ENCODE results near the gene PPP1R15A. TPM values are rescaled to one million over a fixed set of nuclear protein-coding genes. Genes with fewer than 3 reads are reported as not detected.
"Not testable (repeated sequence)": the region's sequence is repeated elsewhere in the genome, so short reads cannot be mapped to it uniquely, and the experiment has no call there.

PPP1R15A gene
- total RNA-seq, 2 donors from 2014 or later = 130 to 153 TPM

DNA sequence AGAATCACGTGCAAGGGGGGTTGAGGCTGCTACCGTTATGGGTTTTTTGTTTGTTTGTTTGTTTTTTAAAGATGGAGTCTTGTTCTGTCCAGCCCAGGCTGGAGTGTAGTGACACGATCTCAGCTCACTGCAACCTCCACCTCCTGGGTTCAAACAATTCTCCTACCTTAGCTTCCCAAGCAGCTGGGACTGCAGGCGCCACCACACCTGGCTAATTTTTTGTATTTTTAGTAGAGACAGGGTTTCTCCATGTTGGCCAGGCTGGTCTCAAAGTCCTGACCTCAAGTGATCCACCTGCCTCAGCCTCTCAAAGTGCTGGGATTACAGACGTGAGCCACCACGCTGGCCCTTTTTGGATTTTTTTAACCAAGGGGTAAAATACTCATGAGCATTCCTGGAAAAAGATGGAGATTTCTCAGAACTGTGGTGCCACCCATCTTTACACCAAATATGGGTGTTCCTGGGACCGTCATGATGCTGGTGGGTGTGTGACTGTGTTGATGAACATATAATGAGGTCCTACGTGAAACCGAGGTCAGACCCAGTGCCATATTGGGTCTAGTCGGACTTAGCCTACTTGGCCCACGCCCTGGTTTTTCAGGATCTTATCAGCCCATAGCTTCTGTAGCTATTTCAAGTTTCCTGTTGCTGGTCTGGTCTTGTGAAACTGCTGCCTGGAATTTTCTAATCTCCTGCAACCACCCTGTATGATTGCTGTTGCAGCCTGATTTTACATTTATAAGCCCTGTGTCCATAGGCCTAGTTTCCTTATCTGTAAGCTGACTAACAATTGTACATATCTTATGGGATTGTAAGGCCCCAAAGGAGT, 6.2 kb downstream of the PPP1R15A start:
- peak overlapping the region; percentile 17 for H3K27ac Mint-ChIP-seq
- peaks cover 26 to 53% of the 10 kb centered on the region in 2 donors for H3K36me3 Mint-ChIP-seq (ENCODE audit: insufficient read depth in 2 of 2)
- H3K4me3 Mint-ChIP-seq = peak overlapping the region in 1 of 2 donors; percentile 19
- H3K27me3 Mint-ChIP-seq (ENCODE audit: low read depth) = no peaks in the 10 kb centered on the region
- peak in 1 of 2 donors; percentile 37 for DNase-seq
- ATAC-seq (replicated peaks in 1 of 2) = no peak
- peaks cover 38% of the 10 kb centered on the region for H3K4me1 Mint-ChIP-seq (ENCODE audit: low read depth)
- no peaks in the 10 kb centered on the region for H3K9me3 Mint-ChIP-seq

DNA sequence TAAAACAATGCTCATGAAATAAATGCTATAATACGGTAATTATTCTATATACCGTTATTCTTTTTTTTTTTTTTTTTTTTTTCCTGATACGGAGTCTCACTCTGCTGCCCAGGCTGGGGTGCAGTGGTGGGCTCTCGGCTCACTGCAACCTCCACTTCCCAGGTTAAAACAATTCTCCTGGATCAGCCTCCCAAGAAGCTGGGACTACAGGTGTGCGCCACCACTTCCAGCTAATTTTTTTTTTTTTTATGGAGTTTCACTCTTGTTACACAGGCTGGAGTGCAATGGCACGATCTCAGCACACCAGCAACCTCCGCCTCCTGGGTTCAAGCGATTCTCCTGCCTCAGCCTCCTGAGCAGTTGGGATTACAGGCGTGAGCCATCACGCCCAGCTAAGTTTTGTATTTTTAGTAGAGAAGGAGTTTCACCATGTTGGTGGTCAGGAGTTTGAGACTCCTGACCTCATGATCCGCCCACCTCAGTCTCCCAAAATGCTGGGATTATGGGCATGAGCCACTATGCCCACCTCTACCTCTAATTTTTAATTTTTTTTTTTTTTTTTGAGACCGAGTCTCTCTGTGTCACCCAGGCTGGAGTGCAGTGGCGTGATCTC, 6.9 kb downstream of the PPP1R15A start:
- ATAC-seq (replicated peaks in 1 of 2) (no peak), DNase-seq (no peak)
- H3K27me3 Mint-ChIP-seq (ENCODE audit: low read depth) = no peaks in the 10 kb centered on the region
- H3K4me1 Mint-ChIP-seq (ENCODE audit: low read depth) = peaks cover 31% of the 10 kb centered on the region
- H3K36me3 Mint-ChIP-seq (ENCODE audit: insufficient read depth in 2 of 2) = peaks cover 19 to 46% of the 10 kb centered on the region in 2 donors
- H3K27ac Mint-ChIP-seq = no peak overlapping the region
- no peaks in the 10 kb centered on the region for H3K9me3 Mint-ChIP-seq
- H3K4me3 Mint-ChIP-seq = no peak overlapping the region

DNA sequence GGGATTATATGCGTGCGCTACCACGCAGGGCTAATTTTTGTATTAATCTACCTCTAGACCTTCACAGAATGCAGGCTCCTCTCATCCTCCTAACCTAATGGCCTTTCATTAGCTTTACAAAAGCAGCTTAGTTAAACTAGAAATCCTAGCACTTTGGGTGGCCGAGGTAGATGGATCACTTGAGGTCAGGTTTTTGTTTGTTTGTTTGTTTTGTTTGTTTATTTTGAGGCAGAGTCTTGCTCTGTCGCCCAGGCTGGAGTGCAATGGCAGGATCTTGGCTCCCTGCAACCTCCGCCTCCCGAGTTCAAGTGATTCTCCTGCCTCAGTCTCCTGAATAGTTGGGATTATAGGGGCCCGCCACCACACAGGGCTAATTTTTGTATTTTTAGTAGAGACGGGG, 7.5 kb downstream of the PPP1R15A start:
- H3K27ac Mint-ChIP-seq; H3K27me3 Mint-ChIP-seq (ENCODE audit: low read depth); H3K9me3 Mint-ChIP-seq; ATAC-seq (replicated peaks in 1 of 2); H3K4me3 Mint-ChIP-seq; DNase-seq: not testable (repeated sequence)
- Mint-ChIP-seq H3K4me1 (ENCODE audit: low read depth) (peaks cover 28% of the 10 kb centered on the region), H3K36me3 (ENCODE audit: insufficient read depth in 2 of 2) (peaks cover 14 to 40% of the 10 kb centered on the region in 2 donors)

- H3K4me3 Mint-ChIP-seq = no peak overlapping the region
- H3K9me3 Mint-ChIP-seq = no peaks in the 10 kb centered on the region
- peaks cover 4 to 20% of the 10 kb centered on the region in 2 donors for H3K36me3 Mint-ChIP-seq (ENCODE audit: insufficient read depth in 2 of 2)
- H3K4me1 Mint-ChIP-seq (ENCODE audit: low read depth) = peaks cover 18% of the 10 kb centered on the region
- no peaks in the 10 kb centered on the region for H3K27me3 Mint-ChIP-seq (ENCODE audit: low read depth)
- peak in 1 of 2 donors; percentile 22 for DNase-seq
- ATAC-seq (replicated peaks in 1 of 2) = peak; percentile 26 to 28
- peak overlapping the region; percentile 64 for H3K27ac Mint-ChIP-seq
Measured at GRCh38 chr19:48881741-48882657, 9.8 kb downstream of the PPP1R15A start.

GRCh38 chr19:48883726-48884125, 11.5 kb downstream of the PPP1R15A start:
- Mint-ChIP-seq H3K27ac (peak overlapping the region; percentile 36), H3K4me1 (ENCODE audit: low read depth) (peaks cover 3% of the 10 kb centered on the region), H3K36me3 (ENCODE audit: insufficient read depth in 2 of 2) (peaks cover 1 to 7% of the 10 kb centered on the region in 2 donors), H3K4me3 (no peak overlapping the region), H3K27me3 (ENCODE audit: low read depth) (no peaks in the 10 kb centered on the region), H3K9me3 (no peaks in the 10 kb centered on the region)
- DNase-seq (no peak), ATAC-seq (replicated peaks in 1 of 2) (no peak)

GRCh38 chr19:48887861-48888612, 15.8 kb downstream of the PPP1R15A start:
- Mint-ChIP-seq H3K4me3 (no peak overlapping the region), H3K36me3 (ENCODE audit: insufficient read depth in 2 of 2) (no peaks in the 10 kb centered on the region), H3K4me1 (ENCODE audit: low read depth) (no peaks in the 10 kb centered on the region), H3K27me3 (ENCODE audit: low read depth) (peaks cover 15% of the 10 kb centered on the region), H3K27ac (no peak overlapping the region), H3K9me3 (no peaks in the 10 kb centered on the region)
- no peak for DNase-seq
- no peak for ATAC-seq (replicated peaks in 1 of 2)

DNA sequence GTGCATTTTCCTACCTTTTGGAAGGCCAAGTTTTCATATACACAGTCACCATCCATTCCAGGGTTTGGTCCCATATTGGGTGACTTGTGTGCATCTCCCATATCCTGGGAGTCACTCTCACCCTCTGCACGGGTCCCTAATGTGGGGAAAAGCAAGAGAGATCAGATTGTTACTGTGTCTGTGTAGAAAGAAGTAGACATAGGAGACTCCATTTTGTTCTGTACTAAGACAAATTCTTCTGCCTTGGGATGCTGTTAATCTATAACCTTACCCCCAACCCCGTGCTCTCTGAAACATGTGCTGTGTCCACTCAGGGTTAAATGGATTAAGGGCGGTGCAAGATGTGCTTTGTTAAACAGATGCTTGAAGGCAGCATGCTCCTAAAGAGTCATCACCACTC, 17.3 kb downstream of the PPP1R15A start:
- not testable (repeated sequence) for ATAC-seq (replicated peaks in 1 of 2); H3K9me3 Mint-ChIP-seq; H3K4me1 Mint-ChIP-seq (ENCODE audit: low read depth); DNase-seq; H3K36me3 Mint-ChIP-seq (ENCODE audit: insufficient read depth in 2 of 2); H3K27ac Mint-ChIP-seq; H3K4me3 Mint-ChIP-seq
- peaks cover 18% of the 10 kb centered on the region for H3K27me3 Mint-ChIP-seq (ENCODE audit: low read depth)

DNA sequence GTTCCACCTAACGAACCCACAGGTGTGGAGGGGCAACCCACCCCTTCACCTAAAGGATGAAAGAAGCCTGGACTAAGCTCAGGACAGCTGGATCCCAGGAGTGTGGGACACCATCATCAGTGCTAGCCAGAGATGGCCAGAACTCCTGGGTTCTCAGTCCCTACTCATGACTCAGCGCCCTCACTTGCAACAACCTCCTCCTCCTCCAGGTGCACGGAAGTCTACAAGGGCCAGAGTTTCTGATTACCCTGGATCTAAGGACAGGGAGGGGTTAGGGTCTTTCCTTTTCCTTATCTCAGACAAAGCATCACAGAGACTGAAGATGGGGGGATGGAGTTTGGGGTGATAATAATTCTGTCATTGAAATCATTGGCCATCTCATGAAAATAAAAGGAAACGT, 18.3 kb downstream of the PPP1R15A start:
- peaks cover 6% of the 10 kb centered on the region for H3K4me1 Mint-ChIP-seq (ENCODE audit: low read depth)
- peaks cover 0 to 2% of the 10 kb centered on the region in 2 donors for H3K36me3 Mint-ChIP-seq (ENCODE audit: insufficient read depth in 2 of 2)
- H3K4me3 Mint-ChIP-seq = no peak overlapping the region
- H3K27ac Mint-ChIP-seq = no peak overlapping the region
- DNase-seq (no peak), ATAC-seq (replicated peaks in 1 of 2) (no peak)
- peaks cover 28% of the 10 kb centered on the region for H3K27me3 Mint-ChIP-seq (ENCODE audit: low read depth)
- H3K9me3 Mint-ChIP-seq = no peaks in the 10 kb centered on the region

GRCh38 chr19:48895226-48895625, 23.0 kb downstream of the PPP1R15A start:
- Mint-ChIP-seq H3K4me3 (peak overlapping the region; percentile 76 to 82), H3K27me3 (ENCODE audit: low read depth) (peaks cover 39% of the 10 kb centered on the region)

GRCh38 chr19:48896191-48896720, 24.0 kb downstream of the PPP1R15A start:
- Mint-ChIP-seq H3K27ac (peak overlapping the region; percentile 14), H3K4me3 (peak overlapping the region; percentile 76 to 82), H3K27me3 (ENCODE audit: low read depth) (peaks cover 34% of the 10 kb centered on the region), H3K36me3 (ENCODE audit: insufficient read depth in 2 of 2) (peaks cover 4 to 7% of the 10 kb centered on the region in 2 donors), H3K4me1 (ENCODE audit: low read depth) (peaks cover 39% of the 10 kb centered on the region), H3K9me3 (no peaks in the 10 kb centered on the region)
- DNase-seq (peak; percentile 79 to 80), ATAC-seq (replicated peaks in 1 of 2) (peak; percentile 57 to 64)

More at GRCh38 chr19:48895226-48895625, 23.0 kb downstream of the PPP1R15A start:
- Mint-ChIP-seq H3K27ac (no peak overlapping the region), H3K4me1 (ENCODE audit: low read depth) (peaks cover 32% of the 10 kb centered on the region), H3K9me3 (no peaks in the 10 kb centered on the region), H3K36me3 (ENCODE audit: insufficient read depth in 2 of 2) (peaks cover 2 to 4% of the 10 kb centered on the region in 2 donors)
- ATAC-seq (replicated peaks in 1 of 2) (no peak), DNase-seq (no peak)

GRCh38 chr19:48897181-48897580, 25.0 kb downstream of the PPP1R15A start:
- DNase-seq (no peak), ATAC-seq (replicated peaks in 1 of 2) (no peak)
- H3K36me3 Mint-ChIP-seq (ENCODE audit: insufficient read depth in 2 of 2) = peaks cover 7% of the 10 kb centered on the region in 2 donors
- H3K9me3 Mint-ChIP-seq = no peaks in the 10 kb centered on the region
- H3K4me3 Mint-ChIP-seq = no peak overlapping the region
- H3K27ac Mint-ChIP-seq = no peak overlapping the region
- peaks cover 26% of the 10 kb centered on the region for H3K27me3 Mint-ChIP-seq (ENCODE audit: low read depth)
- H3K4me1 Mint-ChIP-seq (ENCODE audit: low read depth) = peaks cover 48% of the 10 kb centered on the region

DNA sequence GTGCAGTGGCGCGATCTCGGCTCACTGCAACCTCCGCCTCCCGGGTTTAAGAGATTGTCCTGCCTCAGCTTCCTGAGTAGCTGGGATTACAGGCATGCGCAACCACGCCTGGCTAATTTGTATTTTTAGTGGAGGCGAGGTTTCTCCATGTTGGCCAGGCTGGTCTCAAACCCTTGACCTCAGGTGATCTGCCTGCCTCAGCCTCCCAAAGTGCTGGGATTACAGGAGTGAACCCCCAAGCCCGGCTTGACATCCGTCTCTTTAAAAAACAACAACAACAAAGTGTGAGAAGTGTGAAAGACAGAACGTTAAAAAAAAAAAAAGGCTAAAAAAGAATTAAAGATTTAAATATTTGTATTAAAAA, 27.1 kb downstream of the PPP1R15A start:
- peak overlapping the region; percentile 85 for H3K27ac Mint-ChIP-seq
- not testable (repeated sequence) for H3K9me3 Mint-ChIP-seq; ATAC-seq (replicated peaks in 1 of 2); DNase-seq
- H3K27me3 Mint-ChIP-seq (ENCODE audit: low read depth) = peaks cover 23% of the 10 kb centered on the region
- H3K4me3 Mint-ChIP-seq = peak overlapping the region; percentile 63 to 98
- H3K36me3 Mint-ChIP-seq (ENCODE audit: insufficient read depth in 2 of 2) = peaks cover 11% of the 10 kb centered on the region in 2 donors
- peaks cover 54% of the 10 kb centered on the region for H3K4me1 Mint-ChIP-seq (ENCODE audit: low read depth)
